ENCODE data around the gene MOGAT2.

MOGAT2 gene

DNA sequence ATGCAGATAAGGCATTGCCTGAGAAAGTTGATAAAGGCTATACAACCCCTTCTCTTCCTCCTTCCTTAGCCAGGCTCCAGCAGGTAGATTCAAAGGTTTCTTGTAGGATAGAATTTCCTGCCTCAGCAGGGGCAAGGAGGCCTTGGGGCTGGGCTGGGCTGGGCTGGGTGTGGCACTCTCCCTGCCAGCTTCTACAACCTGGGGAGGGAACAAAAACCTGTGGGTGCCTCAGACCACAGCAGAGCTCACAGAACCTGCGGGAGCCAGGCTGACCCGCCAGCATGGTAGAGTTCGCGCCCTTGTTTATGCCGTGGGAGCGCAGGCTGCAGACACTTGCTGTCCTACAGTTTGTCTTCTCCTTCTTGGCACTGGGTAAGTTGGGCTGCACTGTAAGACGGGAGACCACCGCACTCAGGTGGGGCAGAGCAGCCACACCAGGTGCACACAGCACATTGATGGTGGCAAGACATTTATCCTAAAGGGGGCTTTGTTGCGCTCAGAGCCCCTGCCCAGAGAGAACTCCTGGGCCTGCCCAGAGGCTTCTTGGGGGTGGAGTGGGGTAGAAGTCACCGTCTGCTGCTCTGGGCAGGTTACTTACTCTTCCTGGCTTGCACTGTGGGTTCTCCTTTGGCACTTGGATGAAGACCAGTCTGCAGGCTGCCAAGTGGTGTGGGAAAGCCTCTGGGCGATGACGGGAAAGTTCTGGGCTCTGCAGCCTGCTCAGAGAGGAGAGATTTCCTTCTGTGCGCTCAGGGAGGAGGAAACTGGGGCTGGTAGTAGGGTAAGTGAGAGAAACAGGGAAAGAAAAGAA, at the start of gene MOGAT2:
Gene MOGAT2, plus strand, starts transcription at position 231 of the 811 bp plus-strand sequence. Its CDS starts 51 bp downstream, at position 282.
- TF ChIP-seq, protein P1, sequence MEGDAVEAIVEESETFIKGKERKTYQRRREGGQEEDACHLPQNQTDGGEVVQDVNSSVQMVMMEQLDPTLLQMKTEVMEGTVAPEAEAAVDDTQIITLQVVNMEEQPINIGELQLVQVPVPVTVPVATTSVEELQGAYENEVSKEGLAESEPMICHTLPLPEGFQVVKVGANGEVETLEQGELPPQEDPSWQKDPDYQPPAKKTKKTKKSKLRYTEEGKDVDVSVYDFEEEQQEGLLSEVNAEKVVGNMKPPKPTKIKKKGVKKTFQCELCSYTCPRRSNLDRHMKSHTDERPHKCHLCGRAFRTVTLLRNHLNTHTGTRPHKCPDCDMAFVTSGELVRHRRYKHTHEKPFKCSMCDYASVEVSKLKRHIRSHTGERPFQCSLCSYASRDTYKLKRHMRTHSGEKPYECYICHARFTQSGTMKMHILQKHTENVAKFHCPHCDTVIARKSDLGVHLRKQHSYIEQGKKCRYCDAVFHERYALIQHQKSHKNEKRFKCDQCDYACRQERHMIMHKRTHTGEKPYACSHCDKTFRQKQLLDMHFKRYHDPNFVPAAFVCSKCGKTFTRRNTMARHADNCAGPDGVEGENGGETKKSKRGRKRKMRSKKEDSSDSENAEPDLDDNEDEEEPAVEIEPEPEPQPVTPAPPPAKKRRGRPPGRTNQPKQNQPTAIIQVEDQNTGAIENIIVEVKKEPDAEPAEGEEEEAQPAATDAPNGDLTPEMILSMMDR (IDR thresholded peaks at IDR 0.05; ENCODE audit: low read depth, low read length, missing control alignments): no peak
- DNase-seq (ENCODE audit: extremely low read depth, low read depth): no peak

GRCh38 chr11:75668451-75669297, 49.0 kb upstream of the MOGAT2 start, which contains the start of gene MAP6:
Gene MAP6, minus strand, starts transcription at chr11:75669038. Its CDS starts 669 bp downstream, at chr11:75668369.
- TF ChIP-seq, protein P1 (IDR thresholded peaks at IDR 0.05; ENCODE audit: low read depth, low read length, missing control alignments): no peak
- no peak for DNase-seq (ENCODE audit: extremely low read depth, low read depth)
- peak within 1 kb of the TSS; percentile 33 for H3K4me3 ChIP-seq (replicated peaks; ENCODE audit: low read depth, low read length)

More for the DNA sequence above, at the start of gene MOGAT2:
- no peak within 1 kb of the TSS for H3K4me3 ChIP-seq (replicated peaks; ENCODE audit: low read depth, low read length)

DNA sequence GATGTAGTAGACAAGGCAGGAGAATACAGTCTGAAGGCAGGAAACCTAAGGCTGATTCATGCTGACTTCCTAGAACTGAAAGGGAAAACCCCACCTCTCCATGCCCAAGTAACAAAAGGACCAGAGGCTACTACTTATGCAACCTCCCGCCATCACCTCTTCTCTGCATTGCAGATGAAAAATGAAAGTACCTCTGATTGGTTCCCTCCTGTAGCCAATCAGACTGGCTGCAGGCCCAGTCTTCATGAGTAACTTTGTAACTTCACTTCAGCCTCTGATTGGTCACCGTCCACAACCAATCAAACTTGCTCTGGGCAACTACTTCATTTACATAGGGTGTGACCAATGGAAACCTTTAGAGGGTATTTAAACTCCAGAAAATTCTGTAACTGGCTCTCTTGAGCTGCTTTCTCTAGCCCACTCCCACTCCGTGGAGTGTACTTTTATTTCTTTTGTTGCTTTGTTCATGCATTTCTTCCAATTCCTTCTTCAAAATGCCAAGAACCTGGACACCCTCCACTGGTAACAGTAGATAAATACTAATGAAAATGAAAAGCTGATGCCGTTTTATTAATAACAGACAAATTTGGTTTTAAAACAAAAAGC, 43.6 kb upstream of the MOGAT2 start:
- H3K4me3 ChIP-seq (replicated peaks; ENCODE audit: low read depth, low read length): no peak overlapping the region
- peak; percentile 30 for DNase-seq (ENCODE audit: extremely low read depth, low read depth)
- TF ChIP-seq, protein P1 (IDR thresholded peaks at IDR 0.05; ENCODE audit: low read depth, low read length, missing control alignments): no peak

DNA sequence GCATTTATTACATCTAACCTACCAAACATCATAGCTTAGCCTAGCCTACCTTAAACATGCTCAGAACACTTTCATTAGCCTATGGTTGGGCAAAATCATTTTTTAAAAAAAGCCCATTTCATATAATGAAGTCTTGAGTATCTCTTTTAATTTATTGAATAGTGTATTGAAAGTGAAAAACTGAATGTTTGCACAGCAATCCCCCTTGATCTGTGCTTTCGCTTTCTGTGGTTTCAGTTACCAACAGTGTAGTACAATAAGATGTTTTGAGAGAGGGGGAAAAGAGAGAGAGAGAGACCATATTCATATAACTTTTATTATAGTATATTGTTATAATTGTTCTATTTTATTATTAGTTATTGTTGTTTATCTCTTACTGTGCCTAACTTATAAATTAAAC, 40.4 kb upstream of the MOGAT2 start:
- TF ChIP-seq, protein P1 (IDR thresholded peaks at IDR 0.05; ENCODE audit: low read depth, low read length, missing control alignments): no peak
- H3K4me3 ChIP-seq (replicated peaks; ENCODE audit: low read depth, low read length): no peak overlapping the region
- no peak for DNase-seq (ENCODE audit: extremely low read depth, low read depth)

DNA sequence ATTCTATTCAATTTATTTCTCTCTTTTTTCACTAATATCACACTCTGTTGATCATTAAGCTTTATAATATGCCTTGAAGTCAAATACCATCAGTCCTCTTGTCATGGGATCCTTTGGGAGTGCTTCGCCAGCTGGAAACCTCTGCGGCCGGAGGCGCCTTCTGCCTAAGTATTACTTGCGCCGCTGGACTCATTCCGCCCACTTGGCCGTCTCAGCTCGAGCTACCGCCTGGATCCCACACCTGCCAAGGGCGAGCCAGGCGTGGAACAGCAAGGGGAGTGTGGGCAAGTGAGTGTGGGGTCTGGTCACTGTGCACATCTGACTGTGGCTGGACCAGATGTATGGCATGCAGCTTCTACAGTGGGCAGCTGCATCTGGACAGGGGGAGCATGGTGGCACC, 39.7 kb upstream of the MOGAT2 start:
- TF ChIP-seq, protein P1 (IDR thresholded peaks at IDR 0.05; ENCODE audit: low read depth, low read length, missing control alignments): no peak
- no peak for DNase-seq (ENCODE audit: extremely low read depth, low read depth)
- no peak overlapping the region for H3K4me3 ChIP-seq (replicated peaks; ENCODE audit: low read depth, low read length)

GRCh38 chr11:75678620-75679259, 38.9 kb upstream of the MOGAT2 start:
- no peak for DNase-seq (ENCODE audit: extremely low read depth, low read depth)
- TF ChIP-seq, protein P1 (IDR thresholded peaks at IDR 0.05; ENCODE audit: low read depth, low read length, missing control alignments): no peak
- H3K4me3 ChIP-seq (replicated peaks; ENCODE audit: low read depth, low read length): no peak overlapping the region

Data from HFF-Myc (cell line).